AG04449 (cell line): ENCODE results near the gene TPM1.

Experiments
- CTCF ChIA-PET: fragments of 350-600 bp; formaldehyde crosslinking; extraction: SDS; loops from one replicate; lab custom pipeline; 2021; ENCODE audit warnings: antibody characterized with exemption; lab: Yijun Ruan, JAX
- POLR2A ChIA-PET: fragments of 400-600, 350-600 bp; formaldehyde crosslinking; extraction: SDS; loops from one replicate; lab custom pipeline; 2020; ENCODE audit warnings: antibody characterized with exemption, inconsistent platforms; lab: Yijun Ruan, JAX
- DNase-seq: peaks from one replicate; pipeline ENCODE4 v3.0.0-alpha.2; 2010; ENCODE audit warnings: low read depth, low spot score
- H3K4me3 ChIP-seq: 2 replicates; pipeline ENCODE4 v1.5.1; 2011; ENCODE audit warnings: low read depth, mild to moderate bottlenecking, control low read depth, low read length
- CTCF ChIP-seq: IDR thresholded peaks from one replicate; pipeline ENCODE4 v1.5.1; 2011; ENCODE audit warnings: mild to moderate bottlenecking, moderate library complexity, low read length, control low read depth, inconsistent platforms; ENCODE audit not compliant: insufficient read depth; ENCODE audit errors: missing control alignments

Gene TPM1

GRCh38 chr15:63089260-63090043 lies 46.9 kb downstream of the TPM1 start:
- ChIA-PET CTCF (interaction anchor here (0.7 to 1.4 kb wide), 7 partner anchors 9 to 347 kb away, joined by 3 to 9 read pairs (median 4); no protein-coding TSS in a partner anchor), POLR2A (interaction anchor here (0.6 to 1.6 kb wide), 10 partner anchors 9 to 307 kb away, joined by 3 to 5 read pairs (median 4); partner anchors contain the start of gene RPS27L)
- peak; percentile 96 for DNase-seq
- TF ChIP-seq CTCF = no peak
- H3K4me3 ChIP-seq = no peak overlapping the region

- ChIA-PET POLR2A (no interaction called here), CTCF (interaction anchor here (0.7 to 1.4 kb wide), 8 partner anchors 13 to 348 kb away, joined by 3 to 9 read pairs (median 3); no protein-coding TSS in a partner anchor)
- DNase-seq = no peak
- no peak for TF ChIP-seq CTCF
- no peak overlapping the region for H3K4me3 ChIP-seq
These were observed 47.9 kb downstream of the TPM1 start for GRCh38 chr15:63090472-63090871.

- ChIA-PET POLR2A (no interaction called here), CTCF (interaction anchor here (0.7 to 2.6 kb wide), 7 partner anchors 11 to 309 kb away, joined by 3 to 8 read pairs (median 3); no protein-coding TSS in a partner anchor)
- DNase-seq = no peak
- H3K4me3 ChIP-seq = no peak overlapping the region
- no peak for TF ChIP-seq CTCF
These were observed 48.3 kb downstream of the TPM1 start for GRCh38 chr15:63090887-63091286.

- no peak for TF ChIP-seq CTCF
- H3K4me3 ChIP-seq = no peak overlapping the region
- DNase-seq = no peak
- CTCF ChIA-PET = interaction anchor here (1.0 to 2.7 kb wide), 7 partner anchors 12 to 785 kb away, joined by 3 to 23 read pairs (median 3); no protein-coding TSS in a partner anchor
- POLR2A ChIA-PET = no interaction called here
These were observed 49.3 kb downstream of the TPM1 start for GRCh38 chr15:63091679-63092446.

- no peak overlapping the region for H3K4me3 ChIP-seq
- ChIA-PET POLR2A (interaction anchor here (0.7 to 1.3 kb wide), 3 partner anchors 36 to 387 kb away, joined by 3 to 4 read pairs (median 3); no protein-coding TSS in a partner anchor), CTCF (interaction anchor here (0.5 to 3.3 kb wide), 57 partner anchors 8 to 1225 kb away, joined by 3 to 27 read pairs (median 4); partner anchors contain the start of gene APH1B)
- TF ChIP-seq CTCF = peak; percentile 87
- DNase-seq = no peak
These were observed 51.1 kb downstream of the TPM1 start for GRCh38 chr15:63093486-63094205.
